HG03460 (cell line): ENCODE measurements around the gene DNAH8.
A peak's percentile ranks its signal among the peaks of the same experiment; 100 is the strongest.

Experiments used
- ATAC-seq: cut with Tn5 transposase; IDR thresholded peaks from one replicate; pipeline ENCODE4 v1.9.1; 2021; ENCODE audit not compliant: unreplicated experiment

DNAH8 gene, protein sequence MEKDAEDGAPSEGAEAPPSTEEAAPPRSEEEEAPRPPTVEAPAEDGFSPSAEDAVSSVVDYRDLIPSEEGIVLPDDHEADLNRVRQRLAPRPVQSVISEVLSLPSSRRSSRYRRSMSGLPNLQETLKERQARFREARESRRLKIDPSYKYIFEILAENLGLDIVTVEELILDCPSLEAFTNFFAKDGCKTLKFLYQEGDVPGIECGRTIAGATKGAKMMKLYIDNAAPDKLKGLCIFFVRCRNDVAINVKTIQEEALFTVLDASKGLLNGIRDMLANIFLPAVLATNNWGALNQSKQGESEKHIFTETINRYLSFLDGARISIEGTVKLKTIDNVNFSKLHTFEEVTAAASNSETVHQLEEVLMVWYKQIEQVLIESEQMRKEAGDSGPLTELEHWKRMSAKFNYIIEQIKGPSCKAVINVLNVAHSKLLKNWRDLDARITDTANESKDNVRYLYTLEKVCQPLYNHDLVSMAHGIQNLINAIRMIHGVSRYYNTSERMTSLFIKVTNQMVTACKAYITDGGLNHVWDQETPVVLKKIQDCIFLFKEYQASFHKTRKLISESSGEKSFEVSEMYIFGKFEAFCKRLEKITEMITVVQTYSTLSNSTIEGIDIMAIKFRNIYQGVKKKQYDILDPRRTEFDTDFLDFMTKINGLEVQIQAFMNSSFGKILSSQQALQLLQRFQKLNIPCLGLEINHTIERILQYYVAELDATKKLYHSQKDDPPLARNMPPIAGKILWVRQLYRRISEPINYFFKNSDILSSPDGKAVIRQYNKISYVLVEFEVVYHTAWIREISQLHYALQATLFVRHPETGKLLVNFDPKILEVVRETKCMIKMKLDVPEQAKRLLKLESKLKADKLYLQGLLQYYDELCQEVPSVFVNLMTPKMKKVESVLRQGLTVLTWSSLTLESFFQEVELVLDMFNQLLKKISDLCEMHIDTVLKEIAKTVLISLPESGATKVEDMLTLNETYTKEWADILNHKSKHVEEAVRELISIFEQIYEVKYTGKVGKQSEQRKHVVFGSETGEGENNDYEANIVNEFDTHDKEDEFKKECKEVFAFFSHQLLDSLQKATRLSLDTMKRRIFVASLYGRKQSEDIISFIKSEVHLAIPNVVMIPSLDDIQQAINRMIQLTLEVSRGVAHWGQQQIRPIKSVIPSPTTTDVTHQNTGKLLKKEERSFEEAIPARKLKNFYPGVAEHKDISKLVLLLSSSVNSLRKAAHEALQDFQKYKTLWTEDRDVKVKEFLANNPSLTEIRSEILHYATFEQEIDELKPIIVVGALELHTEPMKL (N-terminal part only)

DNA sequence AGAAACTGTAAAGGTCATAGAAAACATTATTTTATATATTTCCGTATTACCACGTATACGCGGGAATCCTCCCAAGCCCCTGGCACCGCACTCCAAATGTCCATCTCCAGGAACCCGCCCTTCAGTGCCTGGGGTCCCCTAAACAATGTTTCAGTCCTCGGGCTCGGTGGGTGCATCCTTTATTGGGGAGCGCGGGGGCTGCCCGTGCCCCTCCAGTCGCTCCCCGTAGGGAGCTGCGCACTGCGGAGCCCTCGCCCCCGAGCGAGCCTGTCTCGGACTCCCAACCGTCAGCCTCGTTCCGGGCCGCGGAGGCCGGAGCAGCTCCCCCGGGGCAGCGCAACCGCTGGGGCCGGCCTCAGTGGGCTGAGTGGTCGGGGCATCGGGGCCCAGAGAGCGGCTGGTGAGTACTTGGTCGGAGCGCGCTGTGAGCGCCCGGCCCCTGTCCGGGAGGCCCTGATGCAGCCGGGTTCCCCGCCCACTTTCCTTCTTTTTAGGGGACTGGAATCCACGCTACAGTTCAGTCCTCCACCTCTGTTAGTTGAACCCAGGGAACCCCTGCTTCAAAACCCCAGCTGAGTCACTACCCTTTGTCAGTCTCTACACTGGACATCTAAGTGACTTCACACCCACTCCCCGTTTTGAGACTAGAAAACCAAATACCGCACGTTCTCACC is at the start of gene DNAH8:
Gene DNAH8, plus strand, starts transcription at position 296 of the 674 bp plus-strand sequence. CDS start 7,499 bp downstream, outside the sequence.
- ATAC-seq = no peak

DNA sequence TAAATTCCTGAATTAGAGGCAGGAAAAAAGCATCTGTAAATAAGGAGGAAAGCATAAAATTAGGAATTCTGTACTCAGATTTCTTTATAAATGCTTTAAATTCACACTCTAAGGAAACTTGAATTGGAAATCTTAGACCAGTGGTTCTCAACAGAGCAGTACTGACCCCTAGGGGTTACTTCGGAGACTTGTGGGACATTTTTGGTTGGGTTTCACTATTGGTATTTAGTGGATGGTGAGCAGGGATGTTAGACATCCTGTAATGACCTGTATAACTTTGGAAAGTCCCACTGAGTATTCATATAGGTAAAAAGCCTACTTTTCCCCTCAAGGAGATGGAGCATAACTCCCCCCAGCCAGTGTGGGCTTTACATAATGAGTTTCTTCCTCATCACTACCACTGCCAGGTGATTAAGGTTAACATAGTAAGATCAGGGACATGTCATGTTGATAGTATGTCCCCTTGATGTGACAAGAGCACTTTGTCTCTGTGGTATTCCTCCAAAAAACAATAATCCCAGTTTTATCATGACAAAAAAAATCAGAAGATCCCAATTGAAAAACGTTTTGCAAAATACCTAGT is 43.1 kb upstream of the DNAH8 start:
- ATAC-seq = peak; percentile 67

DNA sequence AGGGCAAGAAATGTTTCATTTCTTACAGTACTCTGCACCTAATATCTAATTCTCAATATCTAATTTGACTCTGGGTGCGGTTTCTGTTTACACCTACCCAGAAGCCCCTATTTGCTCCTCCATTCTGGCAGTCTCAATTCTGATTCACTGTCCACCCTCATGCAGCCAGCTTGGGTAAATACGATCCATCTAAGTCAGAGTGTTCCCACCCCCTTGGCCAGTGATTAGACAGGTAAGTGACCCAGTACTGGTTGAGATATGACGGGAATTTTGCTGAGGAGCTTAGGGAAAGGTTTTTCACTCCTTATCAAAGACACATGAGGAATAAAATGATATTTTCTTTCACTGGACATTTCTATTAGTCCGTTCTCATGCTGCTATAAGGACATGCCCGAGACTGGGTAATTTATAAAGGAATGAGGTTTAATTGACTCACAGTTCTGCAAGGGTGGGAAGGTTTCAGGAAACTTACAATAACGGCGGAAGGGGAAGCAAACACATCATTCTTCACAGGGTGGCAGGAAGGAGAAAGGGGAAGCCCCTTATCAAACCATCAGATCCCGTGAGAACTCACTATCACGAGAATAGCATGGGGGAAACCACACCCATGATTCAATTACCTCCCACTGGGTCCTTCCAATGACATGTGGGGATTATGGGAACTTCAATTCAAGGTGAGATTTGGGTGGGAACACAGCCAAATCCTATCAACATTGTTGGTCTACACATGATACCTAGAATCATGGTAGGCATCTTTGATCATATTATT is 41.5 kb upstream of the DNAH8 start:
- ATAC-seq = no peak

DNA sequence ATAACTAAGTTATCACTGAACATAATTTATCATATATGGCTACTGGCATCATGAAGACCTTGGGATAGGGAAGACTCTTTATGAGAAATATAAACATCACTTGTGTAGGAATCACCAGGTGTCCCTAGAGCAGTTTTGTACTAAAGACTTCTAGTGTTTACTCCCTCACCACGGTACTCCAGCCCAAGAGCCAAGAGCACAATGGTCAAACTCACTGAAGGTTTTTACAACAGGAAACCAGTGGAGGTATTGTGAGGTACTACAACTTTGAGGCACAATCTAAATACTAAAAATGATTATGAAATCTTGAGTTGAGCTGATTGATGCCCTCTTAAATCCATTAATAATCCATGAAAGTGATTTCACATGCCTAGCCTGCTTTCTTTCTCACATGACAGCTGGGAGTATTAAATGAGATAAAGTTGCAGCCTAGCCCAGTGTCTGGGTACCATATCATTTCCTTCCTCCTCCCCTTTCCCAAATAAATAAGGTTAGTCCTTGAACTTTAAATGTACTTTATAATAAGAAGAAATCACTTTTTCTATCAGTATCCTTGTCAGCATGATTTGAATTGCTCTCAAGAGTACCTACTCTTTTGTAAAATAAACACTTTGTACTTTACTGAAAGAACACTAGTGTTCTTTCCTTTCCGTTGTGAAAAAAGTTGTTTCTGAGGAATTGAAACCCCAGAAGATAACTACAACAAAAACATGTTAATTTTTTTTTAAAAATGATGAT is 38.7 kb upstream of the DNAH8 start:
- no peak for ATAC-seq

DNA sequence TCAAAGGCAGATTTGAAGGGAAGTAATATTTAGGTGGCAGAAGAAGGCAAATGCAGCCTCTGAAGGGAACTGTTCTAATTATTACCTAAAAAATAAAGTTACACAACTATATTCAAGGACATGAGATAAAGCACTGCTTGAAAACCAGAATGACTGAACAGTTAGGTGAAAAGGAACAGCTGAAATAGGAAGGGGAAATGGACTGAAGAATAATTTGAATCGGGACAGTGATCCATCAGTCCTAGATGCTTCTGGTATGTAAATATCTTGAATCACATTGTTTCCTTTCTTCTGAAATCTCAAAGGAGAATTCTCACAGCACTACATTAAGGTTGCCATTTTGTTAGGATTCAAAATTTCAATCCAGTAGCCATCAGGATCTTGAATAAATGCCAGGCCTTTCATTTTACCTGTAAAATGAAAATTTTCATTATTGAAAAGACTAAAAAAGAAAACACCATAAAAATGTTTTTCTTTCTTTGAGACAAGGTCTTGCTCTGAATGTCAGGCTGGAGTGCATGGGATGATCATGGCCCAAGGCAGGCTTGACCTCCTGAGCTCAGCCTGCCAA is 38.1 kb upstream of the DNAH8 start:
- no peak for ATAC-seq

DNA sequence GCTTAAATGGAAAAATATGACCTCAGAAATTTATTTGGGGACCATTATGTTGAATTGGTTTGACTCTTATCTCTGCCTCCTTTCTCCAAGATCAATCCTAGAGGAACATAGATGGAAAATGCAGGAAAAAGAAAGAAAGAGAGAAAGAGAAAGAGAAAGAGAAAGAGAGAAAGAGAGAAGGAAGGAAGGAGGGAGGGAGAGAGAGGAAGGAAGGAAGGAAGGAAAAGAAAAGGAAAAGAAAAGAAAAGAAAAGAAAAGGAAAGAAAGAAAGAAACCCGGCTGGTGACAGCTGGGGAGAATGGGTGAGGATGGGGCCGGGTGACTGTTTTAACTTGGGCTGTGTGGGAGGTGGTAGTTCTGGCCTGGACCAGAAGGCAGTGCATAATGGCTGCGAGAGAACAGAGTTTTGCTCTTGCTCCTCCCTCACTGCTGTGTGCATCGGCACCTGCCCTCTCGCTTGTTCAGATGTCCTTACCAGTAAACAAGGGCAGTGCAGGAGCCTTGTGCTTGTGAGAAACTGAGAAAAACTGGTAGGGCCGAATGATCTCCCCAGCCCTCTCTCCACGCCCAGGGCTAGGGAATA is 36.8 kb upstream of the DNAH8 start:
- no peak for ATAC-seq

DNA sequence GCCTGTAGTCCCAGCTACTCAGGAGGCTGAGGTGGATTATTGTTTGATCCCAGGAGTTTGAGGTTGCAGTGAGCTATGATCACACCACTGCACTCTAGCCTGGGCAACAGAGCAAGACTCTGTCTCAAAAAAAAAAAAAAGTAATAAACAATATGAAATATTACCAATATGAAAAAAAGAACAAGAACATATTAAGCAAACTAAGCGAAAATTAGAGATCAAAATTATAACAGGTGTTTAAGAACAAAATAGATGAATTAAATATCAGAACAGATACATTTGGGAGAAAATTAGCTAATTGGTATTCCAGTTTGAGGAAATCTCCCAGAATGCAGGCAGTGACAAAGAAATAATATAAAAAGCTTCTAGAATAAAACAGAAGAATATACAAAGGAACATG is 35.4 kb upstream of the DNAH8 start:
- no peak for ATAC-seq

DNA sequence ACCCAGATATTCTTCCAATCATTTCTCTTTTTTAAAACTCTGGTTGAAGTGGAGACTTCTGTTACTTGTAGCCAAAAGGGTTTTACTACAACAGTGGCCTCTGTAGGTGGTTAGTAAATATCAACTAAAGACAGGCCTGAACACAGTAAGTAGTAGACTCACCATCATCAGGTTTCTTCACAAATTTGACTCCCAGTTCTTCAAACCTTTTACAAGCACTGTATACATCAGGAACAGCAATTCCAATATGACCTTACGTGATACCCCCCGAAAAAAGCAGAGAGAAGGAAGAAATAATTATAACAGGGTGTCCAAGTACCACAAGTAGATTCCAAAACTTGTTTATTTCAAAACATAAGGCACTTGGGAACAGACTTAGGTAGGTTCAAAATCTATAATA is 33.3 kb upstream of the DNAH8 start:
- ATAC-seq = no peak

DNA sequence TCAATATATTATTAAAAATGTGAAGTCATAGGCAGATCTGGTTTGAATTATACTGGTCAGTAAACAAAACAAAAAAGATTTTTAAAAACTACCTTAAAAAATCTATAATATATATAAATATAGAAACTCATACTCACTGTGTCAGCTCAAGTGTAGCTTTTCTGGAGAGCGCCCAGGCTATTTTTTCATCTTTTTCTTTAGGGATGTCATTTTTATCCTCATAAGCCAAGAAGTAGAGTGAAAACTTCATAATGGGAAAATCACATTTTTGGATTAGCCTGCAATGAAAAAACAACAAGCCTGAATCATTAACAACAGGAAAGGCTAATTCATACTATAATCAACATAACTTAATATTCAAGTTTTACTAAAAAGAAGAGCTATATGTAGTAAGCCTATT is 30.9 kb upstream of the DNAH8 start:
- ATAC-seq = no peak

DNA sequence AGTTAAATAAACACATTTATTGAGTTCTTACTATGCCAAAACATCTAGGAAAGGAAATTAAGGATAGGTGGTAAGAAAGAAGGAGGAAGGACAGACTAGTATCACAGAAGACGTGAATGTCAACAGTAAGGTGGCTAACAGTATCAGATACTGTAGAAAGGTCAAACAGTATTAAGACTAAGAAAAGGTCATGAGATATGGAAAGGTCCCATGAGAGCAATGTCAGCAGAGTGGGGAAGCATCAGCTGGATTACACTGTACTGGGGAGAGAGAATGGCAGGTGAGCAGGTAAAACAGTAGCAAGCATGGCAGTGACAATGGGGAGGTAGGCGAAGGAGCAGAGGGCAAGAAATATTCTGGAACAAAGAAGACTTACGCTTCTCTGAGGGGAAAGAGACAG is 30.2 kb upstream of the DNAH8 start:
- ATAC-seq = no peak

DNA sequence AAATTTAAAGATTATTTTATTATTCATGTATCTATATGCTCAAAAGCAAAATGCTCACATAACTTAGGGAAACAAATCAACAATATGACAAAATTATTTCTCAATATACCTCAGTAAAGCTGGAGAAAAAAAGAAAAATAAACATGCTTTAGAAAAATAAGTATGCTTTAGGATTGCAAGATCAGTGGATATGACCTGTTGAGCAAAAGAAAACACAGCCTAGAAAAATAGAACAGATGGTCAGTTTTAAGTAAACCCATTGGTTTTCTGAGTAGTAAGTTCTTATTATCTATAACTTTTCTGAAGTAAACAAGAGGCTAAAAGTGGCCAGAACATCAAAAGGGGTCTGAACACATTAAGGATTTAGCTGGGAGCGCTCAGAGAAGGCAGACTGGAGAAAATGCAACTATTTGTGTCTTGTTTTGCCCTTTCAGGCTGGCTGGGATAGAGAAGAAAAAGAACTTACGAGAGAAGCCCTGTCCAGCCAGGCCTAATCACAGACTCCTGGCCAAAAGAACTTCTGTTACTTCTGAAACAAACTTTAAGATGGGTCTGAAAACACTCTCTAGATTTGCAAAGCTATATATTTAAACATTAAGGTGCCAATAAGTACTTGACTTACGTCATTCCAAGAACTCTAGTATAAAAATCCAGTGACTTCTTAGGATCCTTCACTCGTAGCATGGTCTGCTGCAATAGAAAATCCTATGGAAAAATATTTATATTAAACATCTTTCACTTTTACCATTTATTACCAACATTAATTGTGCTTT is 28.7 kb upstream of the DNAH8 start:
- ATAC-seq = no peak

DNA sequence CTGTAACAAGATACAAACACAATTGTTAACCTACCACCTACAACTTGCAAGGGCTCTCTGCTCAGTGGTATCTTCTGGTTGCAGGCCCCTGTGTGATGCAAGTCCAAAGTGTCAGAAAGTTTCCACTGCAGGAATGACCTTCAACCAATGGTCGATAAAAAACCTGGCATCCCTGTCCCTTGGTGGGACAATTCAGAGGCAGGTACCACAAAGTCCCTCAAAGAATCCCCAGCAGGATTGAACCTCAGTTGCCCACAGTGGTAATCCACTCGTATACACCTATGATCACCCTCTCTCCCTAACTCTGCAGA is 28.1 kb upstream of the DNAH8 start:
- no peak for ATAC-seq

DNA sequence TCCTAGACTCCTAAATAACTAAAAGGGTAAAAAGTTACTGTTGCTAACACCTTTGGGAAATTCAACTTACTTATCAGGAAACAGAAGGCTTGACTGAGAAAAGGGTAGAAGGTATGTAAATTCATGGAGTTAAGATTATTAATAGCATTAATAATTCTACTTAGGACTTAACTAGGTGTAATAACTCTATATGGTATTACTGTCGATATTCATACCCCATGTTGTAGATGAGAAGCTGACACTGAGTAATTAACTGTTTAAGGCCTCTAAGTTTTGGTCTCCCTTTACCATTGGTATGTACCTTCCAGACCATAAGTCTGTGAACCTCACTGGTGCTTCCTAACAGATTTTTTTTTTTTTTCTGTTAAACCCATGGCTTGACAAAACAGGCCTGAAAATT is 27.6 kb upstream of the DNAH8 start:
- ATAC-seq = no peak

DNA sequence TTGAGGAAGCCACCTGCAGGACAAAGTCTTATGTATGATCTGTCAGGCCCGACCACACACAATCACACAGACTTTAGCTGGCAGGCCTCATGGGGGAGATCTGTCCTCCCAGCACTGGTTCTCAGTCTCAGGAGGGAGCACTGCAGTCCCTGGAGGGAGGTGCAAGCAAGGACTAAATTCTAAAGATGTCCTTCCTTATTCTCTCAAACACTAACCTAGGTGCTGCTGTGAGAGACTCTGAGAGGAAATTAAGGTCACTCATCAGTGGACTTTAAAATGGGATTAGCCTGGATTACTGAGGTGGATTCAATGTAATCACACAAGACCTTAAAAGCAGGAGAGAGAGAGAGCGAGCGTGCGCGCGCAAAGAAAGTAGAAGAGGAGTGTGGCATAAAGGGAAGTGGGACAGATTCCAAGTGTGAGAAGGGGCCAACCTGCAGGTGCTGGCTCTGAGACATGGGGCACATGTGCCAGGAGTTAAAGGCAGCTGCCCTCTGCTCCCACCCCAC is 26.5 kb upstream of the DNAH8 start:
- peak; percentile 65 for ATAC-seq

DNA sequence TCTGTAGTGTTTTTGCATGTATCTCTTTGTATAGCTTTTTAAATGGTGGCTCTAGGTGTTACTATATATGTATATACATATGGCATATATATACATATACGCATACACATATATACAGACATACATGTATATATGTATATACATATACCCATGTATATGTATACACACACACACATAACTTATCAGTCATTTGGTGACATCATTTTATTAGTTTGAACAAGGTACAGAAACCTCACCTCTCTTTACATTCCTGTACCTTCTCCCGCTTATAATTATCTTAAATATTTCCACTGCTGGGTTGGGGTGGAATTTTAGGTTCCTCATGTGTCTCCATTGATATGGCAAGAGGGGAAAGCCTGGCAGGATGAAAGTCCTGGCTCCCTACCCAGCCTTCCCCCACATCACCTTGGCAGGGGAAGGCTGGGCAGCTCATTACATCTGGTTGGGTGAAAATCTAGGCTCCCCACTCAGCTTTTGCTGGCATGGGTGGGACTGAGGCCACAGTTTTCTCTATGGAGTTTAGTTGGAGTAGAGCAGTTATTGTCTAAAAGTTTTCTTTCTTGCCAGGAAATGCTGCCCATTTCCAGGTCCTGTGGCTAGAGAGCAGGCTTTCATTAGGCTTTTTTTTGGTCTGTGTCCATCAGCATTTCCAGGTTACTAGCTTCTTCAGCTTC is 19.7 kb upstream of the DNAH8 start:
- no peak for ATAC-seq

DNA sequence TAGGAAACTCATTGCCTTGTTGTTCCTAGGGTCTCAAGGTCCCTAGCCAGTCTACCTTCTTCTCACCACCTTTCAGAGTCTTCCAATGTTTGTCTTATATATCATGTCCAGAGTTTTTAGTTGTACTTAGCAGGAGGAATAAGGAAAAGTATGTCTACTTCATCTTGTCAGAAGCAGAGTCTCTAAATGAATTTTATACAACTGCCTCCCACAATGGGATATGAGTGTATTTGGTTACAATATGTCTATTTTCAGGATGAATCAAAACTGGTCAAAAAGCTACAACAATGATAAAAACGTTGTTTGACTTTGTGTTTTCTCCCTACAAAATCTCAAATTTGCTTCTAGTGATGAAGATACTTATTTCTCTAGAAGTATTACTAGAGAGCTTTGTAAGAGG is 19.2 kb upstream of the DNAH8 start:
- ATAC-seq = no peak

DNA sequence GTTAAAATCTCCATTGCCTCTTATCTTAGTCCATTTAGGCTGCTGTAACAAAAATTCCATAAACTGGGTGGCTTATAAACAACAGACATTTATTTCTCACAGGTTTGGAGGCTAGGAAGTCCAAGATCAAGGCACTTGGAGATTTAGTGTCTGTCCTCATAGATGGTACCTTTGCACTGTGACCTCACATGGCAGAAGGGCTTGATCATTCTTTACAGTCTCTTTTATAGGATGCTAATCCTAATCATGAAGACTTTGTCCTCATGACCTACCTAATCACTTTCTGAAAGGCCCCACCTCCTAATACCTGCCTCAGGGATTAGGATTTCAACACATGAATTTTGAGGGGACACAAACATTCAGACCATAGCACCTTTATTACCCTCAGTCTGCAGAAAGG is 18.8 kb upstream of the DNAH8 start:
- ATAC-seq = no peak
